T follicular helper cell (primary cell): ENCODE data around the gene PCYT1B.

Experiments used
- DNase-seq: peaks from one replicate; pipeline ENCODE4 v3.0.0-alpha.2; 2020; ENCODE audit warnings: low read depth

Gene PCYT1B

GRCh38 chrX:24525455-24525854 lies 121.7 kb downstream of the PCYT1B start:
- DNase-seq, result no peak

GRCh38 chrX:24520472-24520871 lies 126.7 kb downstream of the PCYT1B start:
- DNase-seq, result no peak

GRCh38 chrX:24515447-24515846 lies 131.7 kb downstream of the PCYT1B start:
- DNase-seq, result no peak

GRCh38 chrX:24513416-24513815 lies 133.7 kb downstream of the PCYT1B start:
- DNase-seq, result no peak

GRCh38 chrX:24508375-24508774 lies 138.8 kb downstream of the PCYT1B start:
- DNase-seq, result no peak
